Activated gamma-delta T cell treated with Interleukin-2 at 50 U/mL for 16 hours (primary cell): ENCODE measurements around the gene INPPL1.

Experiments
- DNase-seq: peaks from one replicate; pipeline ENCODE4 v3.0.0-alpha.2; 2020

The INPPL1 gene

GRCh38 chr11:72220696-72221363, 3.7 kb upstream of the INPPL1 start:
- no peak for DNase-seq

GRCh38 chr11:72221386-72222075, 3.0 kb upstream of the INPPL1 start:
- DNase-seq = no peak

GRCh38 chr11:72222106-72222891, 2.3 kb upstream of the INPPL1 start:
- DNase-seq = no peak

- DNase-seq = peak; percentile 95
Measured at GRCh38 chr11:72222907-72223614, 1.5 kb upstream of the INPPL1 start.

- DNase-seq = peak; percentile 54
Measured at GRCh38 chr11:72223615-72224563, 678 bp upstream of the INPPL1 start.

GRCh38 chr11:72225411-72225951, 914 bp downstream of the INPPL1 start:
- peak; percentile 29 for DNase-seq

- DNase-seq = no peak
Measured at GRCh38 chr11:72226701-72227100, 2.1 kb downstream of the INPPL1 start.

GRCh38 chr11:72227316-72228228, 3.0 kb downstream of the INPPL1 start:
- DNase-seq = no peak

- DNase-seq = no peak
Measured at GRCh38 chr11:72228229-72228843, 3.8 kb downstream of the INPPL1 start.

GRCh38 chr11:72228844-72229231, 4.3 kb downstream of the INPPL1 start:
- no peak for DNase-seq

- no peak for DNase-seq
Measured at GRCh38 chr11:72229336-72229924, 4.9 kb downstream of the INPPL1 start.

- no peak for DNase-seq
Measured at GRCh38 chr11:72229925-72230763, 5.6 kb downstream of the INPPL1 start.

- no peak for DNase-seq
Measured at GRCh38 chr11:72230764-72231365, 6.3 kb downstream of the INPPL1 start.

- no peak for DNase-seq
Measured at GRCh38 chr11:72231396-72232259, 7.1 kb downstream of the INPPL1 start.

- no peak for DNase-seq
Measured at GRCh38 chr11:72232260-72233055, 7.9 kb downstream of the INPPL1 start.

GRCh38 chr11:72233056-72233772, 8.6 kb downstream of the INPPL1 start:
- no peak for DNase-seq
